Measurements from ENCODE around the gene PAQR9. TPM values are rescaled to one million over a fixed set of nuclear protein-coding genes. Genes with fewer than 3 reads are reported as not detected.

Gene PAQR9
- polyA plus RNA-seq, 5 donors = 0.06 to 0.73 TPM; not detected in 3

- DNase-seq = no peak
Measured at GRCh38 chr3:142925140-142925539, 38.3 kb downstream of the PAQR9 start.

GRCh38 chr3:142923694-142924093 is 39.8 kb downstream of the PAQR9 start:
- DNase-seq = no peak

- DNase-seq = no peak
Measured at GRCh38 chr3:142916605-142917004, 46.9 kb downstream of the PAQR9 start.

- DNase-seq = no peak
Measured at GRCh38 chr3:142915636-142916035, 47.8 kb downstream of the PAQR9 start.

- no peak for DNase-seq
Measured at GRCh38 chr3:142914286-142914811, 49.1 kb downstream of the PAQR9 start.

GRCh38 chr3:142913432-142913831 is 50.0 kb downstream of the PAQR9 start:
- no peak for DNase-seq

- no peak for DNase-seq
Measured at GRCh38 chr3:142912402-142913172, 50.9 kb downstream of the PAQR9 start.

Other genes with a start within 250 kb of the PAQR9 start
- gene TRPC1, start 239.6 kb downstream of the PAQR9 start, polyA plus RNA-seq (ENCODE audit: insufficient read depth in 1 of 5, insufficient read length in 5 of 5, low replicate concordance in 1 of 5) = 10 to 100 TPM; 10.0 to 19.0 (median 14.6) TPM
- 1 to 10 TPM; 2.0 to 5.8 (median 3.1) TPM for gene PCOLCE2, start 74.6 kb downstream of the PAQR9 start, polyA plus RNA-seq (ENCODE audit: insufficient read depth in 1 of 5, insufficient read length in 5 of 5, low replicate concordance in 1 of 5)
- gene U2SURP, start 37.9 kb upstream of the PAQR9 start, polyA plus RNA-seq (ENCODE audit: insufficient read depth in 1 of 5, insufficient read length in 5 of 5, low replicate concordance in 1 of 5) = 100 to 1,000 TPM; 112 to 231 (median 197) TPM
- 100 to 1,000 TPM in 4 of 5 donors, 10 to 100 TPM in 1; 96.3 to 173 (median 115) TPM for gene CHST2, start 156.1 kb upstream of the PAQR9 start, polyA plus RNA-seq (ENCODE audit: insufficient read depth in 1 of 5, insufficient read length in 5 of 5, low replicate concordance in 1 of 5)

Data from right lung (tissue), 5 donors.